H1 (cell line): Measurements from ENCODE around the gene CPT2.

Experiments used
- BRCA1 ChIP-seq: IDR thresholded peaks from 2 replicates; pipeline ENCODE4 v1.6.1; 2012; ENCODE audit warnings: low read depth, low read length, improper control_type of control experiment
- EGR1 ChIP-seq: IDR thresholded peaks from 2 replicates; pipeline ENCODE4 v1.6.1; 2011; ENCODE audit warnings: low read depth, low read length, borderline replicate concordance
- EZH2 ChIP-seq: fragments of 200-600 bp; sonication (generic); IDR thresholded peaks from 2 replicates; pipeline ENCODE4 v1.7.1; 2012; ENCODE audit warnings: low read depth, mild to moderate bottlenecking, moderate library complexity, low read length, inconsistent platforms; ENCODE audit not compliant: severe bottlenecking
- FOSL1 ChIP-seq: IDR thresholded peaks from 2 replicates; pipeline ENCODE4 v1.6.1; 2011; ENCODE audit warnings: mild to moderate bottlenecking, low read depth, low read length, moderate library complexity; ENCODE audit not compliant: insufficient read depth
- GABPA ChIP-seq: IDR thresholded peaks from 2 replicates; pipeline ENCODE4 v1.6.1; 2011; ENCODE audit warnings: mild to moderate bottlenecking, low read length, moderate library complexity, borderline replicate concordance; ENCODE audit not compliant: insufficient read depth
- JUN ChIP-seq: IDR thresholded peaks from 2 replicates; pipeline ENCODE4 v1.6.1; 2011; ENCODE audit warnings: low read depth, mild to moderate bottlenecking, improper control_type of control experiment, low read length
- POLR2A ChIP-seq, 2 experiments: IDR thresholded peaks; 1 replicate in 1 of 2; 2 replicates in 1 of 2; pipeline ENCODE4 v1.6.1; 2011; ENCODE audit warnings: low read depth in 2 of 2, low read length in 2 of 2, mild to moderate bottlenecking in 2 of 2; ENCODE audit errors: control extremely low read depth in 1 of 2
- POLR2AphosphoS5 ChIP-seq: IDR thresholded peaks from 2 replicates; pipeline ENCODE4 v1.6.1; 2011; ENCODE audit warnings: low read depth, low read length
- RAD21 ChIP-seq, 2 experiments: IDR thresholded peaks in 1 of 2; conservative IDR thresholded peaks in 1 of 2; 2 replicates each; pipeline ENCODE4 v1.6.1; 2011; ENCODE audit warnings: low read depth in 2 of 2, low read length in 2 of 2, improper control_type of control experiment in 1 of 2, inconsistent platforms in 1 of 2, mild to moderate bottlenecking in 1 of 2, moderate library complexity in 1 of 2
- TEAD4 ChIP-seq: IDR thresholded peaks from 2 replicates; pipeline ENCODE4 v1.6.1; 2012; ENCODE audit warnings: low read depth, low read length, inconsistent platforms, mixed read lengths
- TF ChIP-seq, protein P1 (sequence below), 3 experiments: IDR thresholded peaks; 1 replicate in 2 of 3; 2 replicates in 1 of 3; pipeline versions ENCODE4 v1.5.1 to v1.6.1; 2011; ENCODE audit warnings: low read length in 3 of 3, mild to moderate bottlenecking in 3 of 3, inconsistent platforms in 2 of 3, low read depth in 1 of 3, moderate library complexity in 1 of 3; ENCODE audit not compliant: insufficient read depth in 1 of 3; ENCODE audit errors: control extremely low read depth in 1 of 3

DNA sequence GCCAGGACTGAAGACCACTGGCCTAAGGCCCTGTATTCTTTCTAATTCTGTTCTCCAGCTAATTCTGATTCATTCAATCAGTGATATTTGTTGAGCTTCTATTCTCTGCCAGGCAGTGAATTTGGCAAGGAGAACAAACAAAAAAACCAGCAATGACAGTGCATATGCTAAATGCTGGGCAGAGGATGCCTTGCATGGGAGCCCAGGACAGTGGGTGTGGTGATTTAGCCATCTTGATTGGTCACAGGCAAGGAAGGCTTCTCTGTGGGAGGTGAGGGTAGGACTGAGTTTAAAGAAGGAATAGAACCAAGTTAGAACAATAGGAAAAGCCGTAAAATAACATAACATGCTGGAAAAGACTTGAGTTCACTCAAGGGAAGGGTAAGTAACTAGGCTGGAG, 9.2 kb upstream of the CPT2 start:
- TF ChIP-seq POLR2A (IDR thresholded peaks at IDR 0.05; ENCODE audit: control extremely low read depth in 1 of 2, low read depth in 2 of 2, low read length in 2 of 2): no peak
- no peak for TF ChIP-seq BRCA1
- no peak for TF ChIP-seq TEAD4
- no peak for TF ChIP-seq EGR1
- no peak for TF ChIP-seq POLR2AphosphoS5
- TF ChIP-seq RAD21 (IDR thresholded peaks at IDR 0.05 in 1 of 2, conservative IDR thresholded peaks at IDR 0.05 in 1 of 2; ENCODE audit: low read depth in 2 of 2, low read length in 2 of 2): no peak
- TF ChIP-seq JUN: no peak
- TF ChIP-seq, protein P1, sequence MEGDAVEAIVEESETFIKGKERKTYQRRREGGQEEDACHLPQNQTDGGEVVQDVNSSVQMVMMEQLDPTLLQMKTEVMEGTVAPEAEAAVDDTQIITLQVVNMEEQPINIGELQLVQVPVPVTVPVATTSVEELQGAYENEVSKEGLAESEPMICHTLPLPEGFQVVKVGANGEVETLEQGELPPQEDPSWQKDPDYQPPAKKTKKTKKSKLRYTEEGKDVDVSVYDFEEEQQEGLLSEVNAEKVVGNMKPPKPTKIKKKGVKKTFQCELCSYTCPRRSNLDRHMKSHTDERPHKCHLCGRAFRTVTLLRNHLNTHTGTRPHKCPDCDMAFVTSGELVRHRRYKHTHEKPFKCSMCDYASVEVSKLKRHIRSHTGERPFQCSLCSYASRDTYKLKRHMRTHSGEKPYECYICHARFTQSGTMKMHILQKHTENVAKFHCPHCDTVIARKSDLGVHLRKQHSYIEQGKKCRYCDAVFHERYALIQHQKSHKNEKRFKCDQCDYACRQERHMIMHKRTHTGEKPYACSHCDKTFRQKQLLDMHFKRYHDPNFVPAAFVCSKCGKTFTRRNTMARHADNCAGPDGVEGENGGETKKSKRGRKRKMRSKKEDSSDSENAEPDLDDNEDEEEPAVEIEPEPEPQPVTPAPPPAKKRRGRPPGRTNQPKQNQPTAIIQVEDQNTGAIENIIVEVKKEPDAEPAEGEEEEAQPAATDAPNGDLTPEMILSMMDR (IDR thresholded peaks at IDR 0.05; ENCODE audit: control extremely low read depth in 1 of 3, insufficient read depth in 1 of 3, low read depth in 1 of 3, low read length in 3 of 3): no peak
- no peak for TF ChIP-seq EZH2
- TF ChIP-seq FOSL1: no peak
- no peak for TF ChIP-seq GABPA
